ENCODE results near the gene PNPLA6. TPM values are rescaled to one million over a fixed set of nuclear protein-coding genes. Genes with fewer than 3 reads are reported as not detected.

Gene PNPLA6
- total RNA-seq, 1 donor from 2014 or later: 41.9 TPM

Other genes with a start within 250 kb of the PNPLA6 start
- 113 TPM for gene INSR, start 241.3 kb upstream of the PNPLA6 start, total RNA-seq
- 12.5 TPM for gene ARHGEF18, start 186.8 kb upstream of the PNPLA6 start, total RNA-seq
- gene PEX11G, start 46.7 kb upstream of the PNPLA6 start, total RNA-seq: 1.9 TPM
- gene ZNF358, start 19.6 kb upstream of the PNPLA6 start, total RNA-seq: 76.7 TPM
- 16.0 TPM for gene MCOLN1, start 13.1 kb upstream of the PNPLA6 start, total RNA-seq
- gene CAMSAP3, start 60.1 kb downstream of the PNPLA6 start, total RNA-seq: not detected
- 21.8 TPM for gene XAB2, start 93.8 kb downstream of the PNPLA6 start, total RNA-seq
- gene PET100, start 94.1 kb downstream of the PNPLA6 start, total RNA-seq: 130 TPM
- not detected for gene PCP2, start 98.0 kb downstream of the PNPLA6 start, total RNA-seq
- gene STXBP2, start 101.4 kb downstream of the PNPLA6 start, total RNA-seq: 4.0 TPM
- 0.75 TPM for gene RETN, start 133.3 kb downstream of the PNPLA6 start, total RNA-seq
- gene MCEMP1, start 141.4 kb downstream of the PNPLA6 start, total RNA-seq: 0.54 TPM
- gene TRAPPC5, start 145.1 kb downstream of the PNPLA6 start, total RNA-seq: 77.0 TPM
- gene FCER2, start 166.4 kb downstream of the PNPLA6 start, total RNA-seq: not detected
- 0.92 TPM for gene CLEC4G, start 196.4 kb downstream of the PNPLA6 start, total RNA-seq
- gene CD209, start 211.8 kb downstream of the PNPLA6 start, total RNA-seq: 7.6 TPM
- not detected for gene CLEC4M, start 227.5 kb downstream of the PNPLA6 start, total RNA-seq